HG02763 (cell line): ENCODE results near the gene FCRL2.
A peak's percentile ranks its signal among the peaks of the same experiment; 100 is the strongest.

Experiments used
- ATAC-seq: cut with Tn5 transposase; IDR thresholded peaks from one replicate; pipeline ENCODE4 v1.9.1; 2021; ENCODE audit warnings: mild to moderate bottlenecking, moderate library complexity; ENCODE audit not compliant: unreplicated experiment

Gene FCRL2, protein sequence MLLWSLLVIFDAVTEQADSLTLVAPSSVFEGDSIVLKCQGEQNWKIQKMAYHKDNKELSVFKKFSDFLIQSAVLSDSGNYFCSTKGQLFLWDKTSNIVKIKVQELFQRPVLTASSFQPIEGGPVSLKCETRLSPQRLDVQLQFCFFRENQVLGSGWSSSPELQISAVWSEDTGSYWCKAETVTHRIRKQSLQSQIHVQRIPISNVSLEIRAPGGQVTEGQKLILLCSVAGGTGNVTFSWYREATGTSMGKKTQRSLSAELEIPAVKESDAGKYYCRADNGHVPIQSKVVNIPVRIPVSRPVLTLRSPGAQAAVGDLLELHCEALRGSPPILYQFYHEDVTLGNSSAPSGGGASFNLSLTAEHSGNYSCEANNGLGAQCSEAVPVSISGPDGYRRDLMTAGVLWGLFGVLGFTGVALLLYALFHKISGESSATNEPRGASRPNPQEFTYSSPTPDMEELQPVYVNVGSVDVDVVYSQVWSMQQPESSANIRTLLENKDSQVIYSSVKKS

DNA sequence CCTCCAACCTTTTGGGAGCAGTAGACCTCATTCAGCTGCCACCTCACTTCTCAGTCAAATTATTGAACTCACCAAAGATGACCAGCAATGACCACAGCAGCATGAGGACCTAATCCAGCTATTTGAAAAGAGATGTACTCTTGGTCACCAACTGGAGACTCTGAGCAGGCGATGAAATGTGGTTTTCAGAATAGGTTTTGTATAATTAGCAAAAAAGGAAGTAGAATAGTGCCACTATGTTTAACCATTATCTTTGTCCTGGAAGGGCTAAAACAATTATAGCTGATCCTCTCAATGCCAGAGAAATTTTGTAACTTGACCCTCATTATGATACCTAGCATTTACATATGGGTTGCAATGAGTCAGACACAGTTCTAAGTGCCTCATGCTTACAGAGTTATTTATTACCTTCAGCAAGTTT, at the start of gene FCRL2:
Gene FCRL2, minus strand, starts transcription at position 162 of the 421 bp plus-strand sequence. Its CDS starts 59 bp downstream, at position 103.
- ATAC-seq = no peak

DNA sequence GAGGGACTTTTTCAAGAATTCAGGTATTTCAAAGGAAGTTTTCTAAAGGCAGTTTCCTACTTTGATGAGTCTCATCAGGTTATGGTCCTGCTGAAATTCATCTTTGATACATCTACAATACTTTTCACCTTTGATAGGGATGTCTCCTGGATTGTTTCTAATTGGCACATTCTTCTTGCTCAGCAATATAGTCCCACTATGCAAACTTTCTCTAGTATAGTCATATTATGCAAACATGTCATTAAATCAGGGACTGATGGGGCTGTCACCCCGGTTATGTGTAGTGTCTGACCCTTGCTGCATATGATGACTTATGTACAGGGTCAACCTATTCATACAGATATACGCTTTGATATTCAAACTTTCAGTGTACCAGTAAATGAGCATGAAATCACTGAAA, 43.4 kb upstream of the FCRL2 start:
- no peak for ATAC-seq

DNA sequence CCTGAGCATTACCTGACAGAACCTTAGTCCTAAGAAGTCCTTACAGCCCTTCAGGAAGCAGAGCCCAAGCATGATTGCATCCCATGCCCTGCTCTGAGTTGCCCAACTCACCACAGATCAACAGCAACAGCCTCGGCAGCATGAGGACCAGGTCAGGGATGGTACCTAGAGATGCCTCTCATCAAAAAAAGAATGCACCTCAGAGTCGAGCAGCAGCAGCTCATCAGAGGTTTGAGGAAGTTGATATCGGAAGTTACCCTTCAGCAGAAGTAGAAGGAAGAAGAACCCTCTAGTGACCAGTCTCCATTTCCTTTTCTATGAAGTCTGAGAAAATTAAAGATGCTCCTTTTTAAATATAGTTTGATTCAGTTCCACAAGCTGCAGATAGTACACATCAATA, 43.0 kb upstream of the FCRL2 start, which contains the start of gene FCRL1:
Gene FCRL1, minus strand, starts transcription at position 225 of the 400 bp plus-strand sequence. Its CDS starts 83 bp downstream, at position 142.
- ATAC-seq = no peak

DNA sequence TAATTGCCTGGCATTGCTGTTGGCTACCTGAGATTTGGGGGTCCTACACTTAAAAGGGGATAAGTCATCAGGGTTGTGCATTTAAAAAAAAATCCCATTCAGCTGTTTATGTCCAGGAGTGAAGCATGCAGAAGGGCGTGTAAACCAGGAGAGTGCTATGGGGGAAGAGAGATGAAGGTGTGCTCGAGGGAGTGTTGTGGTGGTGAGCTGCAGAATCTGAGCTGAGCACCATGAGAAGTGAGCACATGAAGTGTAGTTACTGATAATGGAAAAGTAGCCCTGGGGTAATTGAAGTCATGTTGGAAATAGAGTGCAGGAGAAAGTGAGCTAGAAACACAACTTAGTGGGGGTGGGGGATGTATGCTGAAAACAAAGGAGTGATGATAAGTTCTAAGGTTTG, 42.3 kb upstream of the FCRL2 start:
- ATAC-seq = no peak

DNA sequence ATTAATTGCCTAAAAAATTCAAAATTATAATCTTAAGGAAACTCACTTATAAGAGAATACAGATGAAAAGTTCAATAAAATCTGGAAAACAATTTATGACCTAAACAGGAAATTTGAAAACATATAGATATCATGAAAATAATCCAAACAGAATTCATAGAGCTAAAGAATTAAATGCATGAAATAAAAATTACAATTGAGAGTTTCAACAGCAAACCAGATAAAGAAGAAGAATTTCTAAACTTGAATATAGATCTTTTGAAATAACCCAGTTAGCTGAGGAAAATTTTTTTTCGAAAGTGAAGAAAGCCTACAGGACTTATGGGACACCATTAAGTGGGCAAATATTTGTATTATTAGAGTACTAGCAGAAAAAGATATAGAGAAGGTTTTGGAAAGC, 36.3 kb upstream of the FCRL2 start:
- no peak for ATAC-seq

DNA sequence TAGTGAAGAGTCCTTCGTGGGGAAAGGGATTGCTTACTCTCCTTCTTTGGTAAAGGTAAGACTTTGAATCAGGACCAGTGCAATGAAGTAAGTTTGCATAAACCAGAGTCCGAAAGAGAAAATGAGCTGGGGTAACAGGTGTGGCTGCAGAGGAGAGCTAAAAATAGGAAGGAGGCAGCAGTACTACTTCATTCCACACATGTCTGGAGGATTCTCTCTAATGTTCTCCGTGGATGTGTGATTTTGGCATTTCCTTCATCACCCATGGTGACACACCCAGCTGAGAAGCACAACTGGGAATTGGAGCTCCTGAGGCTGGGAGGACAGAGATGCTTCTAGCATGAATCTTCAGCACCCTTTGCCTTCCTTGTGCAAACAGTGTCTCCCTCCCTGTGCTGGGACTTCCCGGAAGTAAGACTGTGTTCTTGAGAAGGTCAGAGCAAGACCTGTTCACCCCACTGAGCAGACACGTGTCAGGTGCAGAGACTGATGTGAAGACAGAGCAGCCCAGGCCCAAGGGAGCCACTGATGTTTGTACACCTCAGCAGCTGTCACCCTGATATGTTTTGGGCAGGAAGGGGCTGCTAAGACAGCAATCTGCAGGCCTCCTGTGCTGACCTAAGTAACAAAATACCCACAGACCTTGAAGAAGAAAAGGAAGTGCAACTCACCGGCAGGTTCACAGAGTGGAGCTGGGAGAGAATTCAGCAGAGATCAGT, 29.7 kb upstream of the FCRL2 start:
- peak; percentile 89 for ATAC-seq

DNA sequence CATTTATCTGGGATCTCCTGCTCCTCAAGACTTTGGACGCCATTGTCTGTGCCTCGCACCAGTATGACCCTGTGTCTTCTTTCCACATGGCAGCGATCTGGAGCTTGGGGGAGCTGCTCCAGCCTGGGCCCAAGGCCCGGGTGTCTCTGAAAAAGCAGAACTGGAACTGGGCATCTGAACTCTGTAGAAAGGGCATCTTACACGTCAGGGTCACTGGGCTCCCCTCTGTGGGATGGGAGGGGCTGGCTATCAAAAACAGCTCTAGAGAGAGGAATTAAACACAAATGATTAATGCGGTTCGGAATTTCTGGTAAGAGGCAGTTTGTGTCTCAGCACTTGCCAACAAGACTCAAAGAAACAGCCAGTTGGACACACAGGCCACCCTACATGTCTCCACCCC, 26.9 kb upstream of the FCRL2 start:
- no peak for ATAC-seq

DNA sequence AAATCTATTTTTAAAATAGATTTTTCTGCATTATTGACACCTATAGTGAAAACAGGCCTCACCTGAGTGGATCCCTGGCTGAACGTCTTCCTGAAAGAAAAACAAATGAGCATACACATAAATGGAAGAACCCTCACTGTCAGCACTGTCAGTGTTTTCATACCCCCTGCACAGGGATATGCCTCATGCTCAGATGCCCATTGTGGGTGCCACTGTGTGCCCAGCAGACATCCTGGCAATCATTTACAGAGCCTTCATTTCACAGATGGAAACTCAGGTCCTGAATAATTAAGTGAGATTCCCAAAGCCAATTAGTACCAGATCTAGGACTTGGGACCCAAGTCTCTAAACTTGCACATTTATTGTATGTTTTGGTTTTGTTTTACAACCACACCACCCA, 23.1 kb upstream of the FCRL2 start:
- ATAC-seq = no peak

DNA sequence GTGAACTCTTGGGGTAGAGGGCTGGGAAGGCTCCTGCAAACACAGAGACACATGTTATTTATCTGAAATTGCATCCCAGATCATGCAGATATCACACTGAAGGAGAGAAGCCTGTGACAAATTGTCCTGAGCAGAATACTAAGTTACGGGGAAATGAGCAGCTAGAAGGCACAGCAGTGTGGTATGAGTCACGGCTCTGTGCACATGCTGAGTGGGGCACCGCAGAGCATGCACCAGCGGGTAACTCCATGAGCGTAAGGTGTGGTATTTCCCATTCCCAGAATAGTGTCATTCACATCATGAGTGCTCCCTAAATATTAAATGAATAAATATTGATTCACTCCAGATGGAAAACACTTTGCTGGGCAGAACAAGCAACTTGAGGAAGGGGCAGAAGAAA, 21.3 kb upstream of the FCRL2 start:
- no peak for ATAC-seq

DNA sequence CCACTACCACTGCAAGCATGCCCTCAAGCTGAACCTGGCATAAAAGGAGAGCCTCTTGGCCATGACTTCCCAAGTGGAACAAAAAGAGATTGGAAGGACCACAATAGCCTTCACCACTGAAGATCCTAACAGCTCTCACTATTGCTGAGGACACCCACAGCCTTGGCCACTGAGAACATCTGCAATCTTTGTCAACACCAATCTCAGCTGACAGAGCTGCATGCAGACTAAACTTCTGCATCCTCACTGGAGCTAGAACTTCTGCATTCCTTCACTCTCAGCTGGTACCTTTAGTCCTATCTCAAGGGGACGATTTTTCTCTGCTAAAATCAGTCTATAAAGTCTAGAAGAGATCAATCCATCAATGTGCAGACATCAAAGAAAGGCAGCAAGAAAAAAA, 8.3 kb upstream of the FCRL2 start:
- no peak for ATAC-seq

DNA sequence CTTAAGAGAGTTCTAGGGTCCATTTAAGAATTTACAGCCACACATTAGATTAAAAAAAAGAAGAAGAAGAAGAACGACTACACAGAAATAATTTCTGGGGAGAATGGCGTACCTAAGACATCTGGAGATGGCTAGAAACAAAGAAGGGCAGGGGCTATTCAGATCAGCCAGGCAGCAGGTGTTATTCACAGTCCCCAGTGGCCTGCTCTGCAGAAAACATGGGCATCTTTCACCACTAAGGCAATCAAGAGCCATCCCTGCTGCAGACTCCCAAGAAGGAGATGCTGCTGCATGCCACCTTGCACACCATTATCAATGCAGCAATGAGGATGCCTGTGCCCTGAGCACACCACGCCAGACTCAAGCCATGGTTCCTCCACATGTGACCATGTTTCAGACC, 7.9 kb upstream of the FCRL2 start:
- ATAC-seq = no peak

DNA sequence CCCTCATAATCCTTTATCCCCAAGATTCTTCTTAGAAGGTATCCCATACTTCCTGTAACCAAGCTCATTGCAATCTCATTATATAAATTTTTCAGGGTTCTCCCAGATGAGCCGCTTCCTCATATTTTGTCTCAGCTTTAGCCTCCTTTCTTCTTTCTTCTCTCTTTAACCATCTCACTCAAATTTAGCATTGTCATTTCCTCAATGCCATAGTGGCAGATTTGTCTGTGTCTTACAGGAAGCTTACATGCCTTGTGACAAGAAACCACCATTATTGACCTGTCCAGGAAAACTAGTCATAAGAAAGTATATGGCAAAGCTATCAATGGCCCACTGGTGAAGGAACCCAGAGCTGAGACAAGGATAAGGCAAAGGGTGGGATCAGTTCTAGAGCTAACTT, 6.0 kb upstream of the FCRL2 start:
- ATAC-seq = no peak

DNA sequence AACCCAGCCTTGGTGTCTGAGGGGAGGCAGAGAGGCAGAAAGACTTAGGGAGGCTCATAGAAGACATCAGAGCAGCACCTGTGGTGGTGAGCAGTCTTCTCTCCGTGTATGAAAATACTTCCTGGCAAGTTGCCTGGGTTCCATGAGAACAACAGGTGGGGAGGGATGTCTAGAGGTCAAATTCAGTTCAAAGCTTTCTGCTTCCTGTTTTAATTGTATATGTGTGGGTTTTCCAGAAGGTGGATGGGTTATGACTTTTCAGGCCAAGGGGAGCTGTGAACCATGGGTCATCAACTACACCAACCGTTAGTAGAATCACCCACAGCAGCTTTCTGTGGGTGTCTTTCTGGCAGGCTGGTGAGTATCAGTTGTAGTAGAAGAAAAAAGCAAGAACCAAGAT, 4.1 kb upstream of the FCRL2 start:
- peak; percentile 65 for ATAC-seq

DNA sequence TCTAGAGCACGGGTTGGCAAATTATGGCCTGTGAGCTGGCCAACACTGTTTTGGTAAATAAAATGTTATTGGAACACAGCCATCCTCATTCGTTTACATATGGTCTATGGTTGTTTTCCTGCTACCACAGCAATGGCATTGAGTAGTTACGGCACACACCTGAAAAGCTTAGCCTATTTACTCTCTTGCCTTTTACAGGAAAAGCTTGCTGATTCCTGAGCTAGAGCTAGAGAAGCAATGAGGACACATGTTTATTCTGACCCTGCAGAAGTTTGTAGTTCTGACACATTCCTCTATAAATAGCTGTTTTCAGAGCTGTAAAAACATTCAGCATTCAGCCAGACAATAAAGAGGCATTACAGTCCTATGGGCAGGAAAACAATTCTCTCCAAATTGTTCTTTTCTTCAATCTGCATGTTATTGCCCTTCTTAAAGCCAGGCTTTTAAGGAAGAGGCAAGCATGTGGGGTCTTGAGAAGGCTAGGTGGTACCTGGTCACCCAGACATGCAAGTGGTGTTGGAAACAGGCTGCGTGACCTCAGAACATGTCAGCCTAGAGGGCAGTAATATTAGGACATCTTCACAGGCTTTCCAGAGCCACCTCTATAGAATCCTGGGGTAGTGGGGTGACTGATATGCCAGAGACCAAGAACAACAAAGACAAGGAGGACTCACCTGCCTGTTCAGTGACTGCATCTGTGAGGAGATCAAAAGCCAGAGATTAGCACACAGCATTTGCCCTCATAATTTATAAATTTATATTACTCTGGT, 1.6 kb downstream of the FCRL2 start:
- ATAC-seq = no peak

DNA sequence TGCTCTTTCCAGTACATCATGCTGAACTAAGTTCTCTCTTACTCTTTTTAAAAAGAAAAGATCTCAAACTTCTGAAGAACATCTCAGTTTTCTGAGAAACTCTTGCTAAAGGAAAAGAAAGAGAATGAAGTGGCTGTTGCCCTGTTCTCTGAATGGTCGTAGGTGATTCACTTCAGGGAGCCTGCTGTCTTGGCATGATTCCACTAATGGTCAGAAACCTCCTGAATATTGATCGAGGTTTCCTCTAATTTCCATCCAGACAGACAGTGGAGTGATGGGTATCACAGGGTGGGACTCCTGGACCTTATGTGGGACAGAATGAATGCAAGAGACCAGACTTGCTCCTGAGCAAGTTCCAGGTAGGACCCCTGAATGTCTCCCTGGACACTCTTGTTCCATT, 2.5 kb downstream of the FCRL2 start:
- ATAC-seq = no peak

DNA sequence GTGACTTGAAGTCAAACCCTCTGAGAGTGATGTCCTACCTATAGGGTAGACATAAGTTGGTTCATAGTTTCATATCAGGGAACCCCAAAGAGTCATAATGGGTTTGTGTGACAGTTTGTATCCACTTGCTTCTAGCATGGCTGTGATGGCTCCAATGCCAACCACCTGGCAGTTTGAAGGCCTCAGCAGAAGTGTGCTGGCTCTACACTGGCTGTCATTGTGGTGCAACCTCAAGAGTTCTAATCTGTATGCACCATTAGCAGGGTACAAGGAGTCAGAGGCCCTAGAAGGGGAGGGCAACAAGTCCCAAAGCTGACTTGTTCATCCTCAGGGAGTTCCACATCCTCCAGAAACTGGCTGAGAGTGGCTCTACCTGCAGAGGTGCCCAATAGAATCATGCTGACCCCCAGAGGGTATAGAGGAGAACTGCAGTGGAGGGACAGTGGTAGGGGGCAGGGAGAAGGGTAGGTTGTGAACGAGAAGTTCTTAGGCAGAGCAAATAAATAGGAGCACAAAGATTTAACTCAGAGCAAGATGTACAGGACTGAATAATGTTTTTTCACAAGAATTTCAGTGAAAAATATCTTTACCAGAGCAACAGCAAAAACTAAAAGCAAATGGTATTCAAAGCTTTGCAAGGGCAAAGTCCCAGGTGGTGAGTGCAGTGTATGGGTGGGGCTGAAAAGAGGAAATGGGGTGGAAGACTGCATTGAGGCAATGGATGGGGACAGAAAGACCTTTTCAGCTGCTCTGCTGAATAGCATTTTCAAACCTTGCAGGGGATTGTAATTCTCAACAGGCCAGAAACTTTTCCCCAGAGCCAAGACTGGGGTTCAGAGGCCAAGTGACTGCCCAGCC, 3.2 kb downstream of the FCRL2 start:
- peak; percentile 50 for ATAC-seq

DNA sequence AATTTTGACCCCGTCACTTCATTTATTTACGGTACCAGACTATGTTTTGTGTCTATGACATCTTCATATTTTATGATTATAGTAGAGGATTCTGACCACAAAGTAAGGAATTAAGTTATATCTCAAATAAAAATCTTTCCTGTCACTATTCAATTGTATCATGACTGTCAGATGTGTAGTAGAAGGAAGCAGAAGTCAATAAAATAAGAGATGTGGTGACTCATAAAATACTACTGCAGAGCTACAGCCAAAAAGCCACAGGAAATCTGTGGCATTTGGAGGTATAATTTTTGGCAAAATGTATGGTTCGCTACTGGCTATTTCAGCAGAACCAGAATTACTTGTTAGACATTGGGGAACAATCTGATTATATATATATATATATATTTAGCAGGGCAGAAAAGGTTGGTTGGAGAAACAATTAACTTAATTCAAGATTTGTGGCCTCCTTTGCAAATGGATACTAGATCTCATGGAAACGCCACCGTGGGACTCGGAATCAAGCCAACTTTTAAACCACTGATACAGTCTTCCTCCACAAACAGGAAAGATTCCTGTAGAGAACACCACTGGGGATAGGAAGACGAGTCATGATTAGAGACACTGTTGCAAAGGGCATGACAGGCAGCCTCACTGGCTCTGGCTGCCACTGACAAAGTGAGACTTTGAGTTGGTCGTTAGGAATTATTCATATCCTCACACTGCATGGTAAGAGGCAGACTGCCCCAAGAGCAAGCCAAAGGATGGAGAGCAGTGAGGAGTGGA, 5.1 kb downstream of the FCRL2 start:
- ATAC-seq = no peak

DNA sequence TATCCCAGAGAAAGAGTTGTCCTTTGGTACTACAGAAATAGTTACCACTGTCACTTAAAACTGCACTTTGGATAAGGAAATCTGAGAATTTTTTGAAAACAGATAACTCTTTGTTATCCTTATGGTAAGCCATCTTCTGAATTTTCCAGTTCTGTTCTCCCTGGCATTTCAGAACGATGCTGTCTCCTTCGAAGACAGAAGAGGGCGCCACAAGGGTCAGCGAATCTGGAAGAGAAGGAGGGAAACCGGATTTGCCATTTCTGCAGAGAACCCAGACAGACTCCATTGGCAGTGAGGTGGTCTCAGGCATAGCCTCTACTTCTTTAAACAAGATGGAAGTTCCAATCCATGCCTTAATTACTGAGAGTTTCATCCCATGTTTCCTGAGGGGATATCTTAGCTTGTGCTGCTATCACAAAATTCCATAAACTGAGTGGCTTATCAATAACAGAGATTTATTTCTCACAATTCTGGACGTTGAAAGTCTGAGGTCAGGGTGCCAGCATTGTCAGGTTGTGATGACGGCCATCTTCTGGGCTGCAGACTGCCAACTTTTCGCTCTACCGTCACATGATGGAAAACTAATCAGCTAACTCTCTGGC, 6.4 kb downstream of the FCRL2 start:
- no peak for ATAC-seq

DNA sequence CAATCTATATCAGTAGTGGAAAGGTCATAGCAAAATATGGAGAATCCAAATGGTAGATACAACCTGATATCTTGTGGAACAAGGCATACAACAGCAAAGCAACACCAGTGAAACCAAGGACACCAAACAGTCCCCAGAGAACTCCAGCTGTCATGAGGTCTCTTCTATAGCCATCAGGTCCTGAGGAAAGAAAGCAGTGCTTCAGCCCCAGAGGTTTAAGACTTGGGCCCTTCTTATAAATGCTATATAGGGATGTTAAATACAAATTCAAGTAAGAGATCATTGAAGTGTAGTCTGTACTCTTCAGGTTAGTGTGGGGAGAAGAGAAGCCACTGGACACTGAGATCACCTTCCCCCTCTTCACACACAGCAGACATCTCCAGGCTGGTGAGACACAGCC, 10.1 kb downstream of the FCRL2 start:
- ATAC-seq = no peak
